ENCODE data around the gene COPG1.

Gene COPG1

DNA sequence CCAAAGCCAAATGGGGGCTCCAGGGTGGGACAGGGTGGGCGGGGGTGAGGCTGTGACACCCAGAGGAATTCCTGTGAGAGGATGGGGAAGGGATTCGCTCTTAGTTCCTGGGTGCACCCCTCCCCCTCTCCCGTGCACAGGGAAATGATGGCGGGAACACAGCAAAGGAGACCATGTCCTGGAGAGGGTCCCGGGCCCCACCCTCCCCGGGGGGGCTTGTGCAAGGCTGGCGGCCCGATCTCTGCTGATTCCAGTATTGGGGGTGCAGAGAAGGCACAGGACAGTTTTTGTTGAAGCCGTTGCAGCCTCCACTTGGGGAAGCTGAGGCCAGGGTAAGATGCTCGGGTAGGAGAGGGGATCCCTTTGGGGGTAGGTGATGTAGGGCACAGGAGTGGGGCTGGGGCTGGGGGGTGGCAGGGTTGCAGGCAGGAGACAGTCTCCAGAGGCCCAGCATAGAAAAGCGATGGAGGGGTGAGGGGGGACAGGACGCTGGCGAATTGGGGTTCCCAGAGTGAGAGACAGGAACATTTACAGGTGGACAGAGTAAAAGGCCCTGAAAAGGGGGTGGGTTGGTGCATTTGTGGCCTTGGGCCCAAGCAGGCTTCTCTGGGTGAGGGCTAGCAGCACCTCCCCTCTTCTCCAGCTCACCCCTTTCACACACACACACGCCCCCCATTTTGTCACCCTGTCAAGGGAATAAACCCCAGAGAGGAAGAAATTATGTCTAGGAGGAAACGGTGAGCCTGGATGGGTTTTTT is 67.8 kb downstream of the COPG1 start:
- H3K9me3 ChIP-seq (ENCODE audit: insufficient read depth, low read length): no peaks in the 10 kb centered on the region
- H3K36me3 ChIP-seq (ENCODE audit: insufficient read depth, insufficient read length, low read length): peaks cover 10% of the 10 kb centered on the region
- H3K4me1 ChIP-seq (ENCODE audit: insufficient read depth, insufficient read length): no peaks in the 10 kb centered on the region

DNA sequence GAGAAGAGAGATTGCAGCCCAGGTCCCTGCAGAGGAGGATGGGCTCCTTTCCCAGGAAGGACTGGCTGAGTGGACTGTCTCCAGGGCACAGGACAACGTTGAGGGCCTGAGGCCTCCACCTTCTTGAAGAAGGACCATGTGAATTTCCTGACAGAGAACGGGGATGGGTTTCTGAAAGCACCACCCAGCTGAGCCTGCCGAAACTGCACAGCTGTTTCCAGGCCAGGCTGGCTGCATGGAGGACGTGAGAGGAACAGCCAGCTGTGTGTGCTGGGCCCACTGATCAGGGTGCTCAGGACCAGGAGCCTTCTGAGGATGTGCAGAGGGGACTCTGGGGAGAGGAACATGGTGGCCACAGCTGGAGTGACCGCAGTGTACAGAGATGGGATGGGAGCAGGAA is 68.4 kb downstream of the COPG1 start:
- H3K36me3 ChIP-seq (ENCODE audit: insufficient read depth, insufficient read length, low read length): peaks cover 10% of the 10 kb centered on the region
- H3K4me3 ChIP-seq (ENCODE audit: insufficient read length, low read depth): no peak overlapping the region
- no peak for DNase-seq (ENCODE audit: low read depth, low spot score)
- no peaks in the 10 kb centered on the region for H3K9me3 ChIP-seq (ENCODE audit: insufficient read depth, low read length)
- H3K27me3 ChIP-seq (ENCODE audit: insufficient read depth, insufficient read length): no peaks in the 10 kb centered on the region
- peak overlapping the region; percentile 34 for H3K9ac ChIP-seq (ENCODE audit: insufficient read length, low read depth)
- no peak for TF ChIP-seq YY1 (IDR thresholded peaks at IDR 0.05; ENCODE audit: insufficient read depth, insufficient read length)
- TF ChIP-seq SUZ12 (IDR thresholded peaks at IDR 0.05; ENCODE audit: extremely low read depth, insufficient read depth, insufficient read length): no peak
- TF ChIP-seq ZNF274 (IDR thresholded peaks at IDR 0.05; ENCODE audit: low read depth, low read length): no peak
- H3K4me1 ChIP-seq (ENCODE audit: insufficient read depth, insufficient read length): no peaks in the 10 kb centered on the region

More for the DNA sequence above, 67.8 kb downstream of the COPG1 start:
- no peaks in the 10 kb centered on the region for H3K27me3 ChIP-seq (ENCODE audit: insufficient read depth, insufficient read length)
- DNase-seq (ENCODE audit: low read depth, low spot score): no peak
- H3K9ac ChIP-seq (ENCODE audit: insufficient read length, low read depth): peak overlapping the region; percentile 83
- no peak for TF ChIP-seq YY1 (IDR thresholded peaks at IDR 0.05; ENCODE audit: insufficient read depth, insufficient read length)
- TF ChIP-seq ZNF274 (IDR thresholded peaks at IDR 0.05; ENCODE audit: low read depth, low read length): no peak
- H3K4me3 ChIP-seq (ENCODE audit: insufficient read length, low read depth): peak overlapping the region; percentile 93

DNA sequence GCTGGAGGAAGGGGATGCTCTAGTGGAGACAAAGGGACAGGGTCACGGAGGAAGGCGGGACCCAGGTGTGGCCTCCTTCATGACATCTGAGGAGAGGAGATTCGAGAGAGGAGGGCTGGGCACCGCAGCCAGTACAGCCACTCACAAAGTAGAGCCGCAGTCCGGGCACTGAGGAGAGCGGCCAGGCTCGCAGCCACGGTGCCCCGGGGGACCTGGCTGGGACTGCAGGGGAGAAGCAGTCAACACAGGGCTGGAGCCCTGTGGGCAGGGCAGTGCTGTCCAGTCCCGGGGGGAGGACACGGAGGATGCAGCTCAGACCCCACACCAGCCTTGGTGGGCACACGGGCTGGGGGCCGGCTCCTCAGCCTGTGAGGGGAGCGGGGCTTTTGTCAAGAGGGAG is 69.5 kb downstream of the COPG1 start:
- H3K4me3 ChIP-seq (ENCODE audit: insufficient read length, low read depth): no peak overlapping the region
- no peaks in the 10 kb centered on the region for H3K27me3 ChIP-seq (ENCODE audit: insufficient read depth, insufficient read length)
- no peak for DNase-seq (ENCODE audit: low read depth, low spot score)
- TF ChIP-seq YY1 (IDR thresholded peaks at IDR 0.05; ENCODE audit: insufficient read depth, insufficient read length): no peak
- H3K9ac ChIP-seq (ENCODE audit: insufficient read length, low read depth): no peak overlapping the region
- H3K4me1 ChIP-seq (ENCODE audit: insufficient read depth, insufficient read length): no peaks in the 10 kb centered on the region
- peaks cover 10% of the 10 kb centered on the region for H3K36me3 ChIP-seq (ENCODE audit: insufficient read depth, insufficient read length, low read length)
- H3K9me3 ChIP-seq (ENCODE audit: insufficient read depth, low read length): no peaks in the 10 kb centered on the region

DNA sequence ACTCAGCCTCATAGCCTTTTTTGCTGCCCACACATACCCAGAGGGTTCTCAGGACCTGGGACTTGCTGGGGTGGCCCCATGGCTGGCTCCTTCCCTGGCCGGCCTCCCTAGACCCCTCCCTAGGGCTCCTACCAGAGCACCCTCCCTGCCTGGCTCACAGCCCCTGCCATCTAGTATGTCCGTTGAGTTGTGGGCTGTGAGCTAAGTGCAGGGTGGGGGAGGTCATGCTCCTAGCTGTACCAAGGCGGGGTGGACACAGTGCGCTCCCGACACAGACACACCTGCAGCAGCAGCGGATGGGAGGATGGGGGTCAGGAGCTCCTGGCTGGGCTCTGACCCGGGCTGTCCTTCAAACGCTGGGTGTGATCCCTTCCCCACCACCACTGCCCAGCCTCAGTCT is 70.9 kb downstream of the COPG1 start:
- Histone ChIP-seq H3K9me3 (ENCODE audit: insufficient read depth, low read length) (no peaks in the 10 kb centered on the region), H3K4me3 (ENCODE audit: insufficient read length, low read depth) (no peak overlapping the region), H3K9ac (ENCODE audit: insufficient read length, low read depth) (no peak overlapping the region), H3K27me3 (ENCODE audit: insufficient read depth, insufficient read length) (no peaks in the 10 kb centered on the region), H3K36me3 (ENCODE audit: insufficient read depth, insufficient read length, low read length) (peaks cover 10% of the 10 kb centered on the region), H3K4me1 (ENCODE audit: insufficient read depth, insufficient read length) (no peaks in the 10 kb centered on the region)
- no peak for TF ChIP-seq SUZ12 (IDR thresholded peaks at IDR 0.05; ENCODE audit: extremely low read depth, insufficient read depth, insufficient read length)
- no peak for TF ChIP-seq ZNF274 (IDR thresholded peaks at IDR 0.05; ENCODE audit: low read depth, low read length)
- no peak for TF ChIP-seq YY1 (IDR thresholded peaks at IDR 0.05; ENCODE audit: insufficient read depth, insufficient read length)
- DNase-seq (ENCODE audit: low read depth, low spot score): no peak

DNA sequence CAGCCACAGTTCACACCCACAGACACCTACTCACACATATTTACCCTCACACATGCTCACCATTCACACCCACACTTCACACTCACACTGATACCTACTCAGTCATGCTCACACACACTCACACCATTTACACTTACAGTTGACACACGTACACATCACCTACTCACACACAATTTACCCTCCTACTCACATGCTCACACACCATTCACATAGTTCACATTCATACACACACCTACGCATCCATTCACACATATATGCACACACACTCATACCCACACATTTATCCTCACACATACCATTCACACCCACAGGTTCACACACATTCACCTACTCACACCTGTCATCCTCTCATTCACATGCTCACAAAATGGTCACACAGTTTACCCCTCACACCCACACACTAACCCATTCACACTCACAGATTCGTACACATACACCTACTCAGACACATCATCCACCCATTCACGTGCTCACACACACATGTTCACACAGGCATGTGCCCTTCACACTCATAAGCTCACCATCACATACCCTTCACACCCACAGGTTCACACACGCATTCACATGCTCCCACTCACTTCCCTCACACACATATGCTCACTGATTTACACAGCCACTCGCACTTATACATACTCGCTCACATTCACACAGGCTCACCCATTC is 71.5 kb downstream of the COPG1 start:
- no peak for DNase-seq (ENCODE audit: low read depth, low spot score)
- Histone ChIP-seq H3K9me3 (ENCODE audit: insufficient read depth, low read length) (no peaks in the 10 kb centered on the region), H3K27me3 (ENCODE audit: insufficient read depth, insufficient read length) (no peaks in the 10 kb centered on the region), H3K4me1 (ENCODE audit: insufficient read depth, insufficient read length) (no peaks in the 10 kb centered on the region), H3K4me3 (ENCODE audit: insufficient read length, low read depth) (no peak overlapping the region), H3K9ac (ENCODE audit: insufficient read length, low read depth) (no peak overlapping the region), H3K36me3 (ENCODE audit: insufficient read depth, insufficient read length, low read length) (peaks cover 10% of the 10 kb centered on the region)
- TF ChIP-seq YY1 (IDR thresholded peaks at IDR 0.05; ENCODE audit: insufficient read depth, insufficient read length): no peak

DNA sequence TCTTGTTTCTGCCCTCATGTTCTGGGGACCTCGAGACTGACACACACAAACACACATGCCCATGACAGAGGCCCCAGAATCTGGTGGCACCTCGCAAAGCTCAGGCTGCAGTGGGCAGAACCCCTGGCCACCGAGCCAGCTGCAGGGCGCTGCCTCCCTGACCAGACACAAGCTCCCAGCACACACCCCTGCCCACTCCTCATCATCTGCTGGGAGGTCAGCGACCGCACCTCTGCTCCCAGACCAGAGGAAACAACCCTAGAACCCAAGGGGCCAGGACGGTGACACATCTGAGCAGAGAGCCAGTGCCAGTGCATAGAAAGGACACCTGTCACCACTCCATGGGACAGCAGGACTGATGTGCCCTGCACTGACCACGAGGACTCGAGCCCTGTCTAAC is 72.5 kb downstream of the COPG1 start:
- H3K36me3 ChIP-seq (ENCODE audit: insufficient read depth, insufficient read length, low read length): peaks cover 10% of the 10 kb centered on the region
- TF ChIP-seq ZNF274 (IDR thresholded peaks at IDR 0.05; ENCODE audit: low read depth, low read length) (no peak), YY1 (IDR thresholded peaks at IDR 0.05; ENCODE audit: insufficient read depth, insufficient read length) (no peak), SUZ12 (IDR thresholded peaks at IDR 0.05; ENCODE audit: extremely low read depth, insufficient read depth, insufficient read length) (no peak)

DNA sequence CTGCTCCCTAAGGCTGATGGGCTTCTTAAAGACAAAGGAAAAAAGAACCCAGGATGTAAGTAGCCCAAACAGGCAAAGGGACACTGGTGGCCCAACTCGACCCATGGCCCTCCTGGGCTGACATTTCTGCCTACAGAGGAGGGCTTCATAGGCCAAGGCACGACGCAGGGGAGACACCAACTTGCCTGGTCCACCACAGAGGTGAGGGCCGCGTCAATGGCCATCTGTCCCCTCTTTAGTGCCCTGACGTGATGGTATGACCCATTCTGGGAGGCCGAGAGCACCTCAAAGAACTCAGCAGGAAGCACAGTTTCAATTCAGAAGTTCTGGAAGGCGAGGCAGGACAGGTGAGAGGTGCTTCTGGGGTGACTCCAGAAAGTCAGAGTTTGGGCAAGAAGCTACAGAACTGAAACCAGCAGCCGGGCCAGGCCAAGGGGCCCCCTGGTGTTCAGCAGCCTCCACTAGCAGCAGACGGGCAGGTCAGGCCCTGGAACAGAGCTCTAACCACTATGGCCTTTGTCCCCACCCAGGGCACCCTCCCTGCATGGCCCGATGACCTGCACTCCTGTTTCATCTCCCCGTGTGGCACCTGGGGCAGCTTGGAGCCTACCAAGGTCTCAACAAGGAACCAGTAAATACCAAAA is 74.4 kb downstream of the COPG1 start:
- no peak for TF ChIP-seq ZNF274 (IDR thresholded peaks at IDR 0.05; ENCODE audit: low read depth, low read length)
- TF ChIP-seq YY1 (IDR thresholded peaks at IDR 0.05; ENCODE audit: insufficient read depth, insufficient read length): no peak
- no peak for TF ChIP-seq SUZ12 (IDR thresholded peaks at IDR 0.05; ENCODE audit: extremely low read depth, insufficient read depth, insufficient read length)
- Histone ChIP-seq H3K4me1 (ENCODE audit: insufficient read depth, insufficient read length) (no peaks in the 10 kb centered on the region), H3K9ac (ENCODE audit: insufficient read length, low read depth) (no peak overlapping the region), H3K27me3 (ENCODE audit: insufficient read depth, insufficient read length) (no peaks in the 10 kb centered on the region), H3K4me3 (ENCODE audit: insufficient read length, low read depth) (no peak overlapping the region), H3K36me3 (ENCODE audit: insufficient read depth, insufficient read length, low read length) (peaks cover 10% of the 10 kb centered on the region), H3K9me3 (ENCODE audit: insufficient read depth, low read length) (no peaks in the 10 kb centered on the region)
- DNase-seq (ENCODE audit: low read depth, low spot score): no peak

More for the DNA sequence above, 72.5 kb downstream of the COPG1 start:
- no peaks in the 10 kb centered on the region for H3K27me3 ChIP-seq (ENCODE audit: insufficient read depth, insufficient read length)
- DNase-seq (ENCODE audit: low read depth, low spot score): no peak
- no peaks in the 10 kb centered on the region for H3K4me1 ChIP-seq (ENCODE audit: insufficient read depth, insufficient read length)
- no peaks in the 10 kb centered on the region for H3K9me3 ChIP-seq (ENCODE audit: insufficient read depth, low read length)
- H3K9ac ChIP-seq (ENCODE audit: insufficient read length, low read depth): no peak overlapping the region
- H3K4me3 ChIP-seq (ENCODE audit: insufficient read length, low read depth): no peak overlapping the region
